UCSD-AML1 (cell line): ENCODE results near the gene KPNA1.
"Not testable (repeated sequence)": the region's sequence is repeated elsewhere in the genome, so short reads cannot be mapped to it uniquely, and the experiment has no call there.

Experiments
- DNase-seq: peaks from one replicate; lab custom pipeline; 2025; ENCODE audit not compliant: unreplicated experiment; lab: John Stamatoyannopoulos, UW

KPNA1 gene

DNA sequence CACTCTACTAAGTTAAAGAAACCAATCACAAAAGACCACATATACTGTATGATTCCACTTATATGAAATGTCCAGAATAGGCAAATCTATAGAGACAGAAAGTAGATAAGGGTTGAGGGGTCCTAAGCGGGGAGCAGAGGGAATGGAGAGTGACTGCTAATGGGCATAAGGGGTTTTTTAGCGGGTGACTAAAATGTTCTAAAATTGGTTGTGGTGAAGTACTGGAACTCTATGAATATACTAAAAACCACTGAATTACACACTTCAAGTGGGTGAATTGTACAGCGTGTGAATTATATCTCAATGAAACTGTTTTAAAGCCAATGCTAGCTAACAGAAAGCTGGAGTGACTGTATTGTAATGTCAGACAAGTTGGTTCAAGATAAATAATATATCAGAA is 33.3 kb downstream of the KPNA1 start:
- DNase-seq = no peak

DNA sequence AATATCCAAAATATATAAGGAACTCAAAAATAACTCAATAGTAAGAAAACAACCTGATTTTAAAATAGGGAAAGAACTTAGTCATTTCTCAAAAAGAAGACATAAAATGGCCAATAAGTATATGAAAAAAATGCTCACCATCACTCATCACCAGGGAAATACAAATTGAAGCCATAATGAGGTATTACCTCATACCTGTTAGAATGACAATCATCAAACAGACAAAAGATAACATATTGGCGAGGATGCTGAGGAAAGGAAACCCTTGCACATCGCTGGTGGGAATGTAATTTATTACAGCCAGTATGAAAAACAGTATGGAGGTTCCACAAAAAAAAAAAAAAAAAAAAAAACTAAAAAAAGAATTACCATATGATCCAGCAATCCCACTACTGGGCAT is 38.2 kb downstream of the KPNA1 start:
- DNase-seq = no peak

DNA sequence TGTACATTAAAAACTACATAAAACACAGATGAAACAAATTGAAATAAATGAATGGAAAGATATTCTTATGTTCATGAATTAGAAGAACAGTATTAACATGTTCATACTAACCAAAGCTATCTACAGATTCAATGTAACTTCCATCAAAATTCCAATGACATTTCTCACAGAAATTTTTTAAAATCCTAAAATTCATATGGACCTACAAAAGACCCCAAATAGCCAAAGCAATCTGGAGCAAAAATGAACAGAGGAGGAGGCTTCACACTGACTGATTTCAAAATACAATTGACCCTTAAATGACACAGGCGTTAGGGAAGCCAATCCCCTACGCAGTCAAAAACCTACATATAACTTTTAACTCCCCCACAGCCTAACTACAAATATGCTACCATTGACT is 39.4 kb downstream of the KPNA1 start:
- no peak for DNase-seq

DNA sequence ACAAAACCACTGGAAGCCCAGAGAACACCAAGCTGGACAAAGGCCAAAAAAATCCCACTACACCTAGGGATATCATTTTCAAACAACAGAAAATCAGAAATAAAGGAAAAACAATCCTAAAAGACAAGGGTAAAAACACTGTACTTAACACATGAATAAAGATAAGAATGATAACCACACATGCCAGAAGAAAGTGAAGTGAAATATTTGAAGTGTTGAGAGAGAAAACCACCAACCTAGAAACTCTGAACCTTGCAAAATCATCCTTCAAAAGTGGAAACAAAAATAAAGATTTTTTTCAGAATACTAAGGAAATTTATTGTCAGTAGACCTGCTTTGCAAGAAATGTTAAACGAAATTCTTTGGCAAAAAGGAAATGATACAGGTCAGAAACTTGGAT is 45.1 kb downstream of the KPNA1 start:
- no peak for DNase-seq

DNA sequence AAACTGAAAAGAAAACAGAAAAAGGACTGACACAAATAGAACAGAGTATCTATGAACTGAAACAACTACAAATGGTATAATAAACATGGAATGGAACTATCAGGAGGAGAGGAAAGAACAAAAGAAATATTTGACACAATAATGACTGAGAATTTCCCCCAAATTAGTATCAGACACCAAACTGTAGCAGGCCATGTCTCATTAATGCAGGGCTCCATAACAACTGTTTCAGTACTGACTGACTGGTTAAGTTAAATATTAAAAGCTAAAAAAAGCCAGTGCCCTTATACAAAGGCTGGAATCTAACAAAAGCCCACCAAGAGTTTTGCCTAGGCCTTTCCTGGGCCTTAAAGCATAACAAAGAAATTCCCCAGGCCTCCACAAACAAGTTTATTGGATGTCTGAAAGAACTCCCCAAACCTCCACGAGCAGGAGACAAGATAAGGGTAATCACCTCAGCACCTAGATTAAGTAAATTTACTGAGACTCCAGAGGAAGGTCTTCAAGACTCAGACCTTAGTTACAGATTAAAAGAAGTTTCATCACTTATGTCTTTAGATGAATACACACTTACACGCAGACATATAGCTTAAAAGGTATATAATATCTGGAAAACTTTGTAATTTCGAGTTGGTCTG is 45.7 kb downstream of the KPNA1 start:
- DNase-seq = no peak

DNA sequence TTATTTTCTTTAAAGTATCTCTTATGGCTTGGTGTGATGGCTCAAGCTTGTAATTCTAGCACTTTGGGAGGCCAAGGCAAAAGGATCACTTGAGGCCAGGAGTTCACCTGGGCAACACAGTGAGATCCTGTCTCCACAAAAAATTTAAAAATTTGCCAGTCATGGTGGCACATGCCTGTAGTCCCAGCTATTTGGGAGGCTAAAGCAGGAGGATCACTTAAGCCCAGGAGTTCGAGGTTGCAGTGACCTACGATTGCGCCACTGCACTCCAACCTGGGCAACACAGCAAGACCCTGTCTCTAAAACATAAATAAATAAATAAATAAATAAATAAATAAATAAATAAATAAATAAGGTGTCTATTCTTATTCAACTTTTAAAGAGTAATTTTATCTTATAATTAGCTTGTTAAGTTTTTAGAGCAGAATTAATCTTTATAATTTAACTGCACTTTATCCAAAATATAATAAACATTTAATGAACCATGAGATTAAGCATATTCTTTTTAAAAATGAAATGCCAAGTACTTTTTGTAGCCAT is 48.0 kb downstream of the KPNA1 start:
- no peak for DNase-seq

DNA sequence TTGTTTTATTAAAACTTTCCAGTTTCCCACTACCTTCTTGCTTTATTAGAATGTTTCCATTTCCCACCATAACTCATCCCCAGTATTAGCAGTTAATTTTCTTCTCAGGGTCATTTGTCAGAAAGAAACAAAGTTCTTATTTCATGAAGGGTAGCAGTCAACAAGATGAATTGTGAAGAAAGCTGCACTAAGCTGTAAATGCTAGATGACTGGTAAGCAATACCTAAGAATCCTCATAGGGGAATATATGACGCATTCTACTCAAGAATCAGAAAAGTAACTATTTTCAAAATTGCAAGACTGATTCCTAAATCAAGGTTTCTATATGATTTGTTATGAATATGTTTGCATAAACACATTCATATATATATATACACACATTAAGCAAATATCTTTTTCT is 50.1 kb downstream of the KPNA1 start:
- no peak for DNase-seq

DNA sequence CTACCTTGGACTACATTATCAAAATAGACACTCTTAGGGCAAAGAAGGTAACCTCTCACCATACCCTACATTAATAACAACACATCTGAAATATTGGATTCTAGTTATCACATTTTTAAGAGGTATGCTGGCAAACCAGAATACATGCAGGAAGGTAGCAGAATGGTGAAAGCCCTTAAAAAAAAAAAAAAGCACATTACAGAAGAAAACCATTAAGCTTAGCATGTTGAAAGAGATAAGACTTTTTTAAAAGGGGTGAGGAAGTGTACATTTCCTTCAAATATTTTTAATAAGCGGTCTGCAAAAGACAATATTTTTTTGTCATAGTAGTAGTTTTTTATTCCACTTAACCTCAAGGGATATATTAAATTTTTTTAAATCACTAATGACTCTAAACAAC is 52.3 kb downstream of the KPNA1 start:
- DNase-seq = no peak

DNA sequence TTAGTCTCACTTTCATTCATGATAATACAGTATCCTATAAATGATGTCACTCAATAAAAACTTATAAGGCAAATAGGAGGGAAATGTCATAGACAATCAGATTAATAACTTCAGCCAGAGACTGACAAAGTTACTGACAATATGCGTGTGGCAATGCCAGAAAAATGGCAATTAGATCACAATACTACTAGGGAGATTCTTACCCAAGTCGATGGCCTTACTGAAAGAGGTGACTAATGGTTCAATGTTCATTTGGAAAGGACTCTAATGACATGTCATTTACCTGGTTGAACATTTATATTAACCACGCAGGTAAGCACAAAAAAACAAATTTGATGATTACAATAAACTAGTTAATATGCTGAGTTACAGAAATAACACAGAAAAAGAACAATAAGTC is 52.9 kb downstream of the KPNA1 start:
- no peak for DNase-seq

DNA sequence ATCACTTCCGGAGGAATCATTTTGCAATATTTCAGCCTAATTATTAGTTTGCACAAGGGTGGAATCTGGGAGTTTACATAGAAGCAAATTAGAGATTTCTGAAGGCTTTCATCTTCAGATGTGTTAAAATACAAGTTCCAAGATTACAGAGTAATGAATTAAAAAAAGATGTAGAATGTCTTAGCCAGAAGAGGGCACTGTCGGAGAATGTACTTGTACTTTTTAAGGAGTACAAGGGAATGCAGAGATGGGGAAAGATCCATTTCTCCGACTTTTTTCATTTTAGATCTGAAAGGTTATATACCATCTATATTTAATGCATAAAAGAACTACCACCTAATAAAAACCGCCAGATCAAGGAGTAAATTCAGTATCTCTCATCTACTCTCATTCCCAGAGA is 55.7 kb downstream of the KPNA1 start:
- no peak for DNase-seq

DNA sequence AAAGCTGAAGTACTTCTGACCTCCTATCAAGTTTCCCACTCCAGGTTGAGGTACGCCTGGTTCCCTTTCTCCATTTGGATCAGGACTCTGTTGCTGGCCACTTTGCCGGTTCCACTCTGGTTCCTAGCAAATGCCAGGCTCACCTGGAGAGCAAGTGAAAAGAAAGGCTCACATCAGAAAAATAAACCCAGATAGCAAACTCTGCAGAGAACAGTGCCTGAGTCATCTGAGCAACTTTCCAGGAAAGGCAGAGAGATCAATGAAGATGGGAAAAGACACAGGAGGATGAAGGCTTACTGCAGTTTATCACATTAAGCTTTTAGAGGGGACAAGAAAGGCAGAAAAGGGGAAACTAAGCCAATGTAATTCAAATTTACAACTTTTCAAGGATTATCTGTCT is 57.0 kb downstream of the KPNA1 start:
- no peak for DNase-seq

DNA sequence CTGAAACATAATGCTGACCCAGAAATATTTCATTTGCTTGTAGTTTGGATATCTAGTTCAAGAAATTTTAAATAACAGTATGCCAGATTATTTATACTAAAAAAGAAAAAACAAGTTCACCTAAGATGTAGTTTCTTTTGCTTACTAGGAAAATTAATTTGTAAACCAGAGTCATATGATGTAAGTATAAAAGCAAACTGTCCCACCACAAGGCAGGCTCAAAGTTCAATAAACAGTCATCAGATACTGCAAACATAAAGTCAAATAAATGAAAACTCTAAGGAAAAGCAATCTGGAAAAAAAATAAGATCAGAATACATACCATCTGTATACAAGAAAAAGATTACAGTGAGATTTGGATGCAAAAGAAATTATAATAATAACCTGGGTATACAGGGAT is 58.7 kb downstream of the KPNA1 start:
- no peak for DNase-seq

DNA sequence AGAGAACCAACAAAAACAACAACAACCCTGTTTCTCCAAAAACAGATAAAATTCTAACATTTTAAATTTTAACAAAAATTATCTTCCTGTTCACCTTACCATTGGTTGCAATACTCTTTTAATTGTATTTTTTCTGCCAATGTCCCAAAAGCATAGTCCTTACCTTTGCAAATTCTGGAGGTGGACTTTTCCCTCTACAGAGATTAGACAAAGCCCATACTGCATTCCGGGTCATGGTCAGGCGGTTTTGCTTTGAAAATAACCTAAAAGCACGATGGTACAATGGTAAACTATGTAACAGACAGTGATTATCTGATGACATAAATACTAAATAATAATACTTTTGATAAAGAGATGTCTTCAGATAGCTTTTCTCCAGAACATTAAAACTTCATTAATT is 63.4 kb downstream of the KPNA1 start:
- DNase-seq = no peak

DNA sequence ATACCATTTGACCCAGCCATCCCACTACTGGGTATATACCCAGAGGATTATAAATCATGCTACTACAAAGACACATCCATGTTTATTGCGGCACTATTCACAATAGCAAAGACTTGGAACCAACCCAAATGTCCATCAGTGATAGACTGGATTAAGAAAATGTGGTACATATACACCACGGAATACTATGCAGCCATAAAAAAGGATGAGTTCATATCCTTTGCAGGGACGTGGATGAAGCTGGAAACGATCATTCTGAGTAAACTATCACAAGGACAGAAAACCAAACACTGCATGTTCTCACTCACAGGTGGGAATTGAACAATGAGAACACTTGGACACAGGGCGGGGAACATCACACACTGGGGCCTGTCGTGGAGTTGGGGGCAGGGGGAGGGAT is 66.5 kb downstream of the KPNA1 start:
- DNase-seq = not testable (repeated sequence)

DNA sequence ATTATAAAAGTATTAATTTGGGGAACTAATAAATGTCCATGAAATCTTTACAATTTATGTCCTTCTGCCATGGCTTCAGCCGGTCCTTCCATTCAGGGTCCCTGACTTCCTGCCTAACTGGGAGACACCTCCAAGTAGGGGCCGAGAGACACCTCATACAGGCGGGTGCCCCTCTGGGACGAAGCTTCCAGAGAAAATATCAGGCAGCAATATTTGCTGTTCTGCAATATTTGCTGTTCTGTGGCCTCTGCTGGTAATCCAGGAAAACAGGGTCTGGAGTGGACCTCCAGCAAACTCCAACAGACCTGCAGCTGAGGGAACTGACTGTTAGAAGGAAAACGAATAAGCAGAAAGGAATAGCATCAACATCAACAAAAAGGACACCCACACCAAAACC is 70.2 kb downstream of the KPNA1 start:
- DNase-seq = not testable (repeated sequence)

DNA sequence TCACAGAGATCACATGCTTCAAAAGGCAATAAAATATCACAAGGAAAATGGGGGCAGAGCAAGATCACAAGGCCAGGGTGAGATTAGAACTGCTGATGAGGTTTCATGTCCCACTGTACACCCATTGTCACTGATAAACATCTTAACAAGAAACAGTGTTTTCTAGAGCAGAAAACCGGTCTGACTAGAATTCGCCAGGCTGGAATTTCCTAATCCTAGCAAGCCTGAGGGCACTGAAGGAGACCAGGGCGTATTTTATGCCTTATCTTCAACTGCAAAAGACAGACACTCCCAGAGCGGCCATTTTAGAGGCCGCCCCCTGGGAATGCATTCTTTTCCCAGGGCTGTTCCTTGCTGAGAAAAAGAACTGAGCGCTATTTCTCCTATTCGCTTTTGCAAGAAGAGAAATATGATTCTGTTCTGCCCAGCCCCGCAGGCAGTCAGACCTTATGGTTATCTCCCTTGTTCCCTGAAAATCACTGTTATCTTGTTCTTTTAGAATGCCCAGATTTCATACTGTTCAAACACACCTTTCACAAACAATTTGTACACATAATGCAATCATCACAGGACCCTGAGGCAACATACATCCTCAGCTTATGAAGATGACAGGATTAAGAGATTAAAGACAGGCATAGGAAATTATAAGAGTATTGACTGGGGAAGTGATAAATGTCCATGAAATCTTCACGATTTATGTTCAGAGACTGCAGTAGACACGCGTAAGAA is 70.8 kb downstream of the KPNA1 start:
- DNase-seq = not testable (repeated sequence)

DNA sequence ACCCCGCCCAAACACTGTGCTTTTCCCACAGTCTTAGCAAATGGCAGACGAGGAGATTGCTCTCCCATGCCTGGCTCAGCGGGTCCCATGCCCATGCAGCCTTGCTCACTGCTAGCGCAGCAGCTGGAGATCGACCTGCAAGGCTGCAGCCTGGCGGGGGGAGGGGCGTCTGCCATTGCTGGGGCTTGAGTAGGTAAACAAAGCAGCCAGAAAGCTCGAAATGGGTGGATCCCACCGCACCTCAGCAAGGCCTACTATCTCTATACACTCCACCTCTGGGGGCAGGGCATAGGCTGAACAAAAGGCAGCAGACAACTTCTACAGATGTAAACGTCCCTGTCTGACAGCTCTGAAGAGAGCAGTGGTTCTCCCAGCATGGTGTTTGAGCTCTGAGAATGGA is 71.6 kb downstream of the KPNA1 start:
- no peak for DNase-seq

DNA sequence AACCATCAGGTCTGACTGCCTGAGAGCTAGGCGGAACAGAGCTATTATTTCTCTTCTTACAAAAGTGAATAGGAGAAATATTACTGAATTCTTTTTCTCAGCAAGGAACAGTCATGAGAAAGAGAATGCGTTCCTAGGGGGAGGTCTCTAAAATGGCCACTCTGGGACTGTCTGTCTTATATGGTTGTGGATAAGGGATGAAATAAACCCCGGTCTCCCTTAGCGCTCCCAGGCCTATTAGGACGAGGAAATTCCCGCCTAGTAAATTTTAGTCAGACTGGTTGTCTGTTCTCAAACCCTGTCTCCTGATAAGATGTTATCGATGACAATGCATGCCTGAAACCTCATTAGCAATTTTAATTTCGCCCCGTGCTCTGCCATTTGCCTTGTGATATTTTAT is 78.8 kb downstream of the KPNA1 start:
- no peak for DNase-seq

DNA sequence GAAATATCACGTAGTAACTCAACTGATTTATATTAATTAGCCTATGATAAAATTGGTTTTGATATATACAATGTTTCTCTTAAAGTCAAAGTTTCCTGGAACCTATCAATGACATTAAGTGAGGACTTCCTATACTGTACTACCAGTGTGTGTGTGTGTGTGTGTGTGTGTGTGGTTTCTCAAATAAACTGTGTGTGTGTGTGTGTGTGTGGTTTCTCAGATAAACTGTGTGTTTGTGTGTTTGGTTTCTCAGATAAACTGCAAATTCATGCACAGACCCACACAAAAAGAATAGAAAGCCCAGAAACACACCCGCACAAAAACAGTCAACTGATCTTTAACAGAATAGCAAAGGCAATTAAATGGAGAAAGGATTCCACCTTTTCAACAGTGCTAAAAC is 84.4 kb downstream of the KPNA1 start:
- no peak for DNase-seq

DNA sequence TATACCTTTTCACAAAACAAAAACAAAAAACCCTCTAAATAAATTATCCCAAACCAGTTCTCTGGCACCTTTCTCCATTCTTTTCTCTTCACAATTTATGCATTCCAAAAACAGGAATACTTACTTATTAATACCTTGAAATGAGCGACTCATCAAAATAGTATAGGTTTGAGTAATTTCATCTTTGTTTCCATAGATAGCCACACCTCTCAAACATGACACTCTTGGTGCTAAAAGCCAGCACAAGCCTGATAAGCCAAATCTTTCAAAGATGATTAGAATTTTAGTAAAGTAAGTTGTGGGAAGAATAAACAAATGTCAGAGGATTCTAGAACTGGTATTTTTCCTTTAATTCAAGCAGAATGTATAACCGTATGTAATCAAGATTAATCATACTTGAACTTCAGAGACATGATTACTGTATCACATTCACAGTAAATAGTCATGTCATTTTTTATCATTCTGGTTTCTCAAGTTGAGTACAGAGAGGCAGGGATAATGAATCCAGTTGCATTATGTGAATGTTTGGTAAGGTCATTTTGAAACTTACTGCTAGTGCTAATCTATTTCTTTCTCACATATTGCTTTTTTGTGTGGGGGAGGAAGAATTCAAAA is 86.8 kb downstream of the KPNA1 start:
- no peak for DNase-seq

DNA sequence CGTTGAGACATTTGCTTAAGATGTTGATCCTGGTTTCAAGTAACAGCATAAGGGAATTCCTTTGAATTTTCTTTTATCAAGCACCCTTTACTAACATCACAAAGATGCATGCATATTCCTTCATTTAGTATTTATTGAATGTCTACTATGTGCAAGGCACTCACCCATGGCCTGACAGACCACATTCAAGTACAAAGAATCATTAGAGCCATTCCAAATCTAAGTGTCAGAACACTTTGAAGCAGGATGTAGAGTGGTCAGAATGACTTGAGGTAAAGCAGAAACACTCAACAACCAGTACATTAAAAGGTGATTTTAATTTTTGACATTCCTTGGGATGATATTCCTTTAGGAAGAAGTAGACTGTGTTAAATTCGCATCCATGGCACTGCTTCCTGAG is 92.9 kb downstream of the KPNA1 start:
- no peak for DNase-seq

DNA sequence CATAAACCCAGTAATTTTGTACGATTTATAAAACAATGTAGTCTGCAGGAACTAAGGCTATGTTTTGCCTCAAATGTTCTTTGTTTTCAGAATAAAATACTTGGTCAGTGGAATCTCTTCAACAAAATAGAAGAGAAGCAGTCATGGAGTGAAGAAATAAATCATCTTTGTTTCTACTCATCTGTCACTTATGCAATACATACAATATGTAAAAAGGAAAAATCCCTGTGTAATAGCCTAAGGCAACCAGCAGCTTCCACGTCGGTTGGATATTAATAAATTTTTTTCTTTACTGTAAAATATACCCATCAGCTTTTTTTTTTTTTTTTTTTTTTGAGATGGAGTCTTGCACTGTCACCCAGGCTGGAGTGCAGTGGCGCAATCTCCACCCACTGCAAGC is 93.6 kb downstream of the KPNA1 start:
- DNase-seq = no peak
